IPS-NIHi7 (cell line): ENCODE data around the gene FBLN1.

Source experiments
- DNase-seq: peaks from one replicate; pipeline ENCODE4 v3.0.0; 2012; ENCODE audit warnings: mixed read lengths; ENCODE audit errors: extremely low spot score

The FBLN1 gene

DNA sequence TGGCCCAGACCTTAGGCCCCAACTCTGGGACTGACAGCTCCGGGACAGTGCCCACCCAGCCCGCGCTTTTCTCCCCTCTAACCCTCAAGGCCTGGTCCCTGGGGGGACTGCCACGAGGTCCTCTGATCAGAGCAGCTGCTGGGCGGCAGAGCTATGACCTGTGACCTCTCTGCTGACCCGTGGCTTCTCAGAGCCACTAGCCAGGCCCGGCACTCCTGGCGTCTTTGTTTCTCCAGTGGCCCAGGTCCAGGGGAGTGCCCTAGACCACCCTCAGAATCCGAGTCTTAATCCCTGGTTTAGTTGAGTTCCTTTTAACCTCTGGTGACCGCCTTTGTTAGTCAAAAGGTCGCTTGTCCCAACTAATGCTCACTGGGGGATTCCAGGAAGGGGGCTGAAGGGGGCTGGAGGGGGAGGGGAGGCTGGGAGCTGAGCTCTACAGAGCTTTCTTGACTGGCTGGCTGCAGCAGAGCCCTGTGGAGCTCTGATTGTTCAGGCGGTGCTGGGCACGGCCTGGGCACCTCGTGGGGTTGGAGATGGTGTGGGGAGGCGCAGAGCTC is 1.2 kb downstream of the FBLN1 start:
- peak; percentile 56 for DNase-seq

DNA sequence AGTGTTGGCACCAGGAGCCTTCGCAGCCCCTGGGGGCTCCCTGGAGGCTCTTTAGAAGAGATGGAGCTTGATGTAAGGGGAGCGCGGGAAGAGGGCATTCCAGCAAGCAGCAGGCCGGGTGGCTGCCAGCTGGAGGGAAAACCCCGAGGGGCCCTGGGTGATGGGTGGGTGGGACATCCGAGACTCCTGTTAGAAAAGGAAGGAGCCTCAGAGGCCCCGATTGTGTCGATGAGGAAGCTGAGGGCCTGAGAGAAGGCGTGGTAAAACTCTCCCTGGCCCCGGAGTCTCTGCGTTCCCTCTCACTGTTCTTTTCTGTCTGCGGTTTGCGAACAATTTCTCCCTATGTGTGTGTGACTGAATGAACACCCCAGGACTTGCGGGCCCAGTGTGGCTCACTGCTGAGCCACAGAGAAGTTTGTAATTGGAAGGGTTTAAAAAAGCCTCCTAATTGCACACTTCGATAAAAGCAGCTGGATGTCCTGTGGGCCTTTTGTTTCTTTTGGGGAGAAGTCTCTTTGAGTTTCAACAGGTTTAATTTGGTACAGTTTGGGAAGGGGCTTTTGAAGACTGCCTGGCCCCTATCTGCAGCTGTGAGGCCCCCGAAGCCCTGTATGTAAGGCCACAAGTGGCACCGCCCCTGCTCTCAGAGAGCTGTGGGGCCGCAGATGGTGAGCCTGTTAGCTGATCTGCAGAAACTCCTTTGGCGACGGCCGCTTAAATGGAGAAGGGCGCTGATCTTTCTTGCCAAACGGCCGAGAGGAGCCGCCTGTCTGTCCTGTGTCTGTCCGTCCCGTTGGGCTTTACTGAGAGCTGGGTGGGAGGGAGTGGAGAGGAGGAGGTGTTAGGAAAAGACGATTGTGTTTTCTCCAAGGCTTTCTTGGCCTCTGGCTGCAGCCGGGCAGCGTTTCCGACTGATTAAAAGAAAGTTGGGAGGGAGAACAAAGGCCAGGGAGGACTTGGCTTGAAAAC is 2.0 kb downstream of the FBLN1 start:
- no peak for DNase-seq

DNA sequence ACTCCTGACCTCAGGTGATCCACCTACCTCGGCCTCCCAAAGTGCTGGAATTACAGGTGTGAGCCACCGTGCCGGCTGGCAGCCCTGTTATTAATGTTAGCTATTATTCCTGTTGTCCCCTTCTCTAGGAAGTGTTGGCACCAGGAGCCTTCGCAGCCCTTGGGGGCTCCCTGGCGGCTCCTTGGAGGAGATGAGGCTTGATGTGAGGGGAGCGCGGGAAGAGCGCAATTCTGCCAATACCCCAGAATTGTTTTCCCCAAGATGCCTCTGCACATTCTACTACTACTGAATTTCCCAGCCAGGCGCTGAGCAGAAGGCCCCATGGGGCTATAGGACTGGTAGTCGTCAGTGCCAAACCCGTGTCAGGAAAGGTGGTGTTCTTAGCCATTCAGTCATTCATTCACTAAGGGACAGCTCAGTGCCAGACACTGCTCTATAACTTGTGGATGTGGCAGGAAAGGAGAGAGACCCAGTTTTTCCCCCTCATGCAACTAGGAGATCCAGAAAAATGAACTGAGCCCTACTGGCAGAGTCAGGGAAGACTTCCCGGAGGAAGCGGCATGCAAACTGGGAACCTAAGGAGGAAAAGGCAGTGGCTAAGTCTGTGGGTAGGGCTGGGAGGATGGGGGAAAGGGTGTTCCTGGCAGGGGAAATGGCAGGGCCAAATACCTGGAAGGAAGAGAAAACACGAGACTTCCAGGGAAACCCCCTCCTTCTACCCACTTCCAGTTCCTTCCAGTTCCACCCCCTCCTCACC is 3.5 kb downstream of the FBLN1 start:
- DNase-seq, result no peak

DNA sequence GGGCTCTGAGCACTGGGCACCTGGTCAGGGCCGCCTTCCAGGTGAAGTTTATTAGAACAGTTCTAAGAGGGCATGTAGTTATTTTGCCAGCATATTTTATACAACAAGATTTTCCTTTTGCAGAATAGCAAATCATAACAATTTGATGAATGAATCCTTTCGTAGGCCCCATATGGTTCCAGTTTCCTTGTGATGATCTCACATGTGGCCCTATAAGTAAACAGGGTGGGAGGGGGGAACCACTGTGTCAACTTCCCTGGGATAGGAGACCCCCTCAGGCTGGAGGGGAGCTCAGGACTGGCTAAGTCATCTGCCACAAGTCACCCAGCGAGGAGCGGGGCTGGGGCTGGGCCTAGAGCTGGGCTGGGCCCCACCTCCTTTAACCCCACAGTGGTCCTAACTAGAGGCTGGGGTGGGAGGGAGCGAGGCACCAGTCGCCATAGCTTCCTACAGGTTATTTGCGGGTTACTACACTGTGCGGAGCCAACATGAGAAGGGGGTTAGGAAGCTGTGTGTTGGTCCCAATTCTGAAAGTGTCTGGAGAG is 4.2 kb downstream of the FBLN1 start:
- no peak for DNase-seq

GRCh38 chr22:45507798-45508197 is 5.1 kb downstream of the FBLN1 start:
- no peak for DNase-seq

- DNase-seq, result no peak
Observed at GRCh38 chr22:45508814-45509213, 6.1 kb downstream of the FBLN1 start.

DNA sequence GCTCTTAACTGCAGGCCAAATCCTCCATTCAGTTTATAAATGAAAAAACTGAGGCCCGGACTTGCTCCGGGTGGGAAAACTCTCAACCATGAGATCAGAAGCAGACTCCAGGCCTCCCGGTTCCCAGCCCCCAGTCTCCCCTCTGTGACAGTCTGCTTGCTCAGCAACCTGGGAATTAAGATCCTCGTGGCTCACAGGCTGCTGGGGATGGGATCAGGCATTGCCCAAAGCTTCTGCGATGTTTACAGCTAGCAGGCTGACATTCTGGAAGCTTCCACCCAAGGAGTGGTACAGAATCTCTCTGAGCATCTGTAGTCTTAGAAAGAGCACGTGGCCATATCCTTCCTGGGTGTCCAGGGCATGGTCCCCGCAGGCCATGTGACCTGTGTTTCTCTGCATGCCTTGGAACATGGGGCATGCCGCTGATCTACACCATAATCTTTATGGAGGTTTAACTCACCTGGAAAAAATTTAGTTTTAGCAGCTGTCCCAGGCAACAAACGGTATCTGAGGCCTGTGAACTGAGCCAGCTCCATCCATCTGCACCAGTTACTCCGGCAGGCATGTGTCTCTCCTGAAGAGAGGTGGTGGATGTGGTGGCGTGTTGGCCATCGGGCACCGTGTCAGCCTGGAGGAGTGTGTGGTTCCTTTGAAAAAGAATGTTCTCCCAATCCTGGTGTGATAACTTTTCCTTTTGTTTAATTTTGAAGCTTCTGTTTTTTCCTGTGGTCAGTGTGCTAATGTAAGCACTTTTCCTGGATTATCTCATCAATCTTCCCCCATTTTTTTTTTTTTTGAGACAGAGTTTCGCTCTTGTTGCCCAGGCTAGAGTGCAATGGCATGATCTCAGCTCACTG is 7.9 kb downstream of the FBLN1 start:
- no peak for DNase-seq

DNA sequence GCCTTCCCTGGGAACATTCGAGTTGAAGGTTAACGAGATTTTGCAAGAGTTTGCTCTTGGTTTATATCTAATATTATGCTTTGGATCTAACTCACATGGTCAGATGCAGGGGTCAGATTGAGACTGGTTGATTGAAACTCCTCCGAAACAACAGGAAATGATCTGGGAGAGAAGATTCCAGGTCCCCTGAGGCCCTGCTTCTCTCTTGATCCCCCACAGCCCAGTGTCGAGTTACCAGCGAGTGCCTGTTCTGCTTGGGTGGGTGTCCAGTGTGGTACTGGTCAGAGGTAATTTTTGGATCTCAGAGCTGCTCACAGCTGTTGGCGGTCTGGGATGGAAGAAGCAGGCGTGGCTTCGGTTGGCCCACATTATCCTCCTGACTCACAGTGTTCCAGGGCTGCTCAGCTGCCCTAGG is 9.2 kb downstream of the FBLN1 start:
- no peak for DNase-seq

- DNase-seq, result no peak
Observed at GRCh38 chr22:45512363-45512762, 9.7 kb downstream of the FBLN1 start.

DNA sequence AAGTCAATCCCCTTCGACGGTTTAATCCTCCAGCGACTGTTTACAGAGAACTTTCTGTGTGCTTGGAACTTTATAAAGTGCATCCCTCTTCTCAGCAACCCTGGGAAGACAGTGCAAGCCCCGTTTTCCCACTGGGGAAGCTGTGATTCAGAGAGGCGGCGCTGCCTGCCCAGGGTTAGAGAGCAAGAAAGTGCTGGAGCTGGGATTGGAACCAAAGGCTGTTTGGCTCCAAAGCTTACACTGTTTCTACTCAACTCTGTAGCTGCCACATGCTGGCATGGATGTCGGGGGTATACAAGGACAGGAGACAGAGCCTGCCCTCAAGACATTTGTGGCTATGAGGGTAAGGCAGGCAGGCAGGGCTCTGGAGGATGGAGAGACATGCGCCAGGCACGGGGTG is 13.0 kb downstream of the FBLN1 start:
- no peak for DNase-seq

DNA sequence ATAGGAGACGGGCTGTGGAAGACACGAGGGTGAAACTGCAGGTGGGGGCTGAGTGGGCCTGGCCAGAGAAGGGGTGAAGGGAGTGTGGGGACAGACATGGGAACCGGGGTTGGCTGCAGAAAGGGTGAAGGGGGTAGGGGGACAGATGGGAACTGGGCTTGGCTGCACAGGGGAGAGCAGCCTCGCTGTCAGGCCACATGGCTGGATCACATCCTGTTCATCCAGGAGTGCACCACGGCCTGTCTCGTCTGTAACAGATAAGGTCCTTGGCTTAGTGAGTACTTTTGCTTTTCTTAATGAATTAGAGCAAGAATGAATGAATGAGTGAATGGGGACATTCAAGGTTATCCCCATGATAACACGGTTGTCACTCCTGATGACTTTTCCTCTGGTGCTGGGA is 13.5 kb downstream of the FBLN1 start:
- no peak for DNase-seq

DNA sequence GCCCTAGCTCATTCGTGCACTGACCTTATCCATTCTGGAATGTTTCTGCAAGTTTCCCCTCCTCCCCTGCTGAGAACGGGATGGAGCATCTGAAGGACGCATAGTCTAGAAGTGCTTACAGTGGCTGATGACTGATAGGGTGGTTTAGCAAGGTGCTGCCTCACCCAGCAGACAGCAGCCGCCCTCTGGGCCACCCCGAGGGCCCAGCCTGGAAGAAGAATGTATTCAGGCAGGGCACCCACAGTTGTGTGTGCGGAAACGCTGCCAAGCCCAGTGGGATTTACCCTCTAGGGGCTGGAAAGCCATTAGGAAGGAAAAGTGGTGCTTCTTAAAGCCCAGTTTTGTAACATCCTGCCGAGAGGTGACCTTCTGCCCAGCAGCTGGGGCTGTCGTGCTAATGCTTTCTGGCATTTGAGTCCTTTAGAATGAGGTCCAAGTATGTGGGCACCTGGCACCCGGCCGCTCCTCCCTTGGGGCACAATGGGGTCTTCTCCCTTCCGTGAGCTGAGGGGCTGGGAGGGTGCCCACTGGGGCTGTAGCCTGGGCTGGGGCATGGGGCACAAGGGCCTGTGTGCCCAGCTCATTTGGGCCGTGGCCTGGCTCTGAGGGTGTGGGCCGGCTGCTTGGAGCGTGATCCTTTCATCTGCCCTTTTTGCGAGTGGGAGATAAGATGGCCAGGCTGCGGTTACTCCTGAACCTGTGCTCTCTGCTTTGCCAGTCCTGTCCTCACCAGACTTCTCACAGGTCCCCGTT is 14.4 kb downstream of the FBLN1 start:
- no peak for DNase-seq

- no peak for DNase-seq
Observed at GRCh38 chr22:45518136-45518535, 15.5 kb downstream of the FBLN1 start.

DNA sequence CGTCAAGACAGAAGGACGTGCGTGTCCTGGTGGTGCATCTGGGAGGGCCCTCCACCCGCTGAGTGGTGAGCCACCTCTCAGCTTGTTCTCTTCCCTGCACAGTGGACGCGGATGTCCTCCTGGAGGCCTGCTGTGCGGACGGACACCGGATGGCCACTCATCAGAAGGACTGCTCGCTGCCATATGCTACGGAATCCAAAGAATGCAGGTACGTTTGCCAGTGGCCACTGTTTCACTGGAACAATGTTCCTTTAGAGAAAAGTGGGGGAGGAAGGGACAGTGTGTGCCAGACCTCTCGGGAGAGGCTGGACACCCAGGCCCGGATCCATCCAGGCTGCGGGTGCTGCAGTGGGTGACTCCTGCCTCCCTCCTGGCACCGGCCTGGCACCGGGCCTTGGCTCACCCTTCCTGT is 15.9 kb downstream of the FBLN1 start:
- no peak for DNase-seq

DNA sequence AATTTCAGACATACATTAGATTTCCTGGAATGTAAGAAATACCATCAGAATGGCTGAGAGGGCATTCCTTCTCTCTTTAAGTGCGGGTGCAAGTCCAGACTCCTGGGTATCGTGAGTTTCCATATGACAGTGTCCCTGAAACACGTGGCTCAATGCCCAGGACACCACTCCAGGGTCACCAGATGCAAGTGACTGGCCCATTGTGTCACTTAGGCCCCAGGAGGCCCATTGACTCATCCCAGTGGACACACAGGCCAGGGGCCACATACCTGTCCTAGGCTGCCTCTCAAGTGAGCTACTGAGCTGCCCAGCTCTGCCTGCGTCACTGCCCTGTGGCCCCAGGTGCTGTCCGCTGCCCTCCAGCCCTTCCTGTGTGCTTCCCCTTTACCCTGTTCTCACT is 18.5 kb downstream of the FBLN1 start:
- no peak for DNase-seq

- no peak for DNase-seq
Observed at GRCh38 chr22:45522462-45522861, 19.8 kb downstream of the FBLN1 start.

DNA sequence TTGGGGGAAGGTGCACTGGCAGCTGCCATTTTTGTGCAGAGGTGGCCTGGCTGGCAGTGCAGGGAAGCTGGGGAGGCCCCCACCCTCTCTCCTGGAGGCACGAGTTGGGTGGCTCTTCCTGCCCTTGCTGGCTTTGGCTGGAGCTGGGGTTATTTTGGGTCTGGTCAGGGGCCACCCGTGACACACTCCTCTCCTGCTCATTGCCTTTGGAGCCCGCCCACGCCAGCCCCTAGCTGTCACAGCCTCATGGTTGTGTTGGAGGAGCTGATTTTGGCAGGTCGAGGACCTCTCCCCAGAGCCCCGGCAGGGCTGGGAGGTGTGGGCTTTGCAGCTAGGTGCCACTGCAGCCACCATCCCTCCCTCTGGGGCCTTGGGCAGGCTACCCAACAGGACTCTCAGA is 21.5 kb downstream of the FBLN1 start:
- no peak for DNase-seq

DNA sequence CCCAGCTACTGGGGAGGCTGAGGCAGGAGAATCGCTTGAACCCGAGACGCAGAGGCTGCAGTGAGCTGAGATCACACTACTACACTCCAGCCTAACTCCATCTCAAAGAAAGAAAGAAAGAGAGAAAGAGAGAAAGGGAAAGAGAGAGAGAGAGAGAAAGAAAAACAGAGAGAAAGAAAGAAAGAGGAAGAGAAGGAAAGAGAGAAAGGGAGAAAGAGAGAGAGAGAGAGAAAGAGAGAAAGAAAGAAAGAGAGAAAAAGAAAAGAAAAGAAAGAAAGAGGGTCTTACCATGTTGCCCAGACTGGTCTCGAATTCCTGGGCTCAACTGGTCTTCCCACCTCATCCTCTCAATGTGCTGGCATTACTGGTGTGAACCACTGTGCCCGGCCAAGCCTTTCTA is 22.3 kb downstream of the FBLN1 start:
- DNase-seq, result no peak

GRCh38 chr22:45525480-45525879 is 22.8 kb downstream of the FBLN1 start:
- no peak for DNase-seq

- DNase-seq, result no peak
Observed at GRCh38 chr22:45526281-45526680, 23.6 kb downstream of the FBLN1 start.
